A549 (cell line): Measurements from ENCODE around the gene BARX1.

Experiments used
- CEBPB ChIP-seq, 2 experiments: fragments of >200 bp in 1 of 2; sonication (Bioruptor Twin) in 1 of 2; formaldehyde crosslinking in 1 of 2; IDR thresholded peaks; 2 replicates each; pipeline ENCODE4 v1.6.1; 2012 to 2016
- CTCF ChIP-seq: fragments of >200 bp; sonication (Bioruptor Twin); formaldehyde crosslinking; IDR thresholded peaks from 3 replicates; pipeline ENCODE4 v1.5.1; 2016
- EHF ChIP-seq: fragments of 250-450 bp; sonication (Bioruptor Pico); IDR thresholded peaks from 2 replicates; pipeline ENCODE4 v1.5.0; 2020; ENCODE audit warnings: mild to moderate bottlenecking
- EP300 ChIP-seq, 2 experiments: fragments of >200 bp; sonication (Bioruptor Twin); formaldehyde crosslinking; IDR thresholded peaks; 2 replicates in 1 of 2; 3 replicates in 1 of 2; pipeline ENCODE4 v1.6.1; 2016 to 2017
- JUN ChIP-seq, 2 experiments: fragments of >200 bp; sonication (Bioruptor Twin); formaldehyde crosslinking; IDR thresholded peaks; 2 replicates in 1 of 2; 3 replicates in 1 of 2; pipeline ENCODE4 v1.6.1; 2016 to 2017
- JUNB ChIP-seq: fragments of >200 bp; sonication (Bioruptor Twin); formaldehyde crosslinking; IDR thresholded peaks from 2 replicates; pipeline ENCODE4 v1.6.1; 2016
- KDM1A ChIP-seq: fragments of 200-600 bp; sonication (generic); IDR thresholded peaks from 2 replicates; pipeline ENCODE4 v1.6.1; 2016; ENCODE audit warnings: low read depth, mild to moderate bottlenecking
- POLR2A ChIP-seq: IDR thresholded peaks from 2 replicates; pipeline ENCODE4 v1.6.1; 2012; ENCODE audit warnings: mild to moderate bottlenecking, low read length
- POLR2AphosphoS2 ChIP-seq: conservative IDR thresholded peaks from 2 replicates; pipeline ENCODE4 v1.6.1; 2012; ENCODE audit warnings: low read length, improper control_type of control experiment, inconsistent platforms
- ZFP36 ChIP-seq: fragments of 450-650 bp; IDR thresholded peaks from 2 replicates; pipeline ENCODE4 v1.6.1; 2014; ENCODE audit warnings: borderline replicate concordance; ENCODE audit not compliant: partially characterized antibody
- TF ChIP-seq, protein P1 (sequence below): fragments of 150-350 bp; IDR thresholded peaks from 2 replicates; pipeline ENCODE4 v1.6.1; 2014; ENCODE audit warnings: low read depth, mild to moderate bottlenecking, low read length
- TF ChIP-seq, protein P2 (sequence below): fragments of 200-600 bp; sonication (generic); IDR thresholded peaks from 2 replicates; pipeline ENCODE4 v1.6.1; 2016; ENCODE audit warnings: antibody characterized with exemption, mild to moderate bottlenecking, moderate library complexity

DNA sequence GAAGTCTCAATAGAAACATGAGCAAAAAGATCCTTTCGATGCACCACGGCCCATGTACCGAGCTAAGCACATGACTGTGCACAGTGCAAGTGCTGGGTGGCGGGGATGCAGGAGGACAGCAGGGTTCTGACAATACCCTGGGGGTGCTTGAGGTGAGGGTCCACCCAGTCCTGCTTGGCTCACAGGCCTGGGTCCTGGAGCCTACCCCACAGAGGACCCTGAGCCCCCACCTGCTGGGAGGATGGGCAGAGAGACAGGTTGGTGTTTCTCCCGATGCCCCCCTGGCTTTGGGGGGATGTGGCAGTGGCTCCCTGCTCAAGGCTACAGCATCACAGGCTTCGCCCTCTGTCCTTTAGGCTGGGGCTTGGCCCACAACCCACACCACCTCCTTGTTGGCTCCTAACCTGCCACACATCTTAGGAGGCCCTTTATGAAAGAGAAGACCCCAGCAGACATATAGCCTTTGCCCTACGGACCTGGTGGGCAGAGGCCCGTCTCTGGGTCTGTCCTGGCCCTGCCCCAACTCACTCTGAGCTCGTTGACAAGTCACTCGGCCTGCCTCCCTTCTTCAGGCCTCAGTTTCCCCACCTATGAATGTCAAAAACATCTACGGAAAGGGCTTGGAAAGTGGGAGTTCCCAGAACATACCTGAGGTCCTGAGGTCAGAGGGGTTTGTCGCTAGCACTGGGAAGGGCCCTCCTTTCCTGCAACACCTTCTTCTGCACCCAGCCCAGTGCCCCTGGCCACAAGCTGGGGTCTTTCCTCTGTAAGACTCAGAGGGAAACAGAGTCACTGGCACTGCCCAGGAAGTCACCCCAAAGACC is 50.3 kb downstream of the BARX1 start:
- TF ChIP-seq, protein P1, sequence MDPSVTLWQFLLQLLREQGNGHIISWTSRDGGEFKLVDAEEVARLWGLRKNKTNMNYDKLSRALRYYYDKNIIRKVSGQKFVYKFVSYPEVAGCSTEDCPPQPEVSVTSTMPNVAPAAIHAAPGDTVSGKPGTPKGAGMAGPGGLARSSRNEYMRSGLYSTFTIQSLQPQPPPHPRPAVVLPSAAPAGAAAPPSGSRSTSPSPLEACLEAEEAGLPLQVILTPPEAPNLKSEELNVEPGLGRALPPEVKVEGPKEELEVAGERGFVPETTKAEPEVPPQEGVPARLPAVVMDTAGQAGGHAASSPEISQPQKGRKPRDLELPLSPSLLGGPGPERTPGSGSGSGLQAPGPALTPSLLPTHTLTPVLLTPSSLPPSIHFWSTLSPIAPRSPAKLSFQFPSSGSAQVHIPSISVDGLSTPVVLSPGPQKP = no peak
- TF ChIP-seq JUN (IDR thresholded peaks at IDR 0.05) (no peak), POLR2AphosphoS2 (no peak), KDM1A (no peak), CTCF (no peak), POLR2A (no peak), EHF (CRISPR knock-in tag) (no peak), CEBPB (IDR thresholded peaks at IDR 0.05) (no peak), JUNB (no peak), EP300 (IDR thresholded peaks at IDR 0.05) (no peak), ZFP36 (no peak)
- TF ChIP-seq, protein P2, sequence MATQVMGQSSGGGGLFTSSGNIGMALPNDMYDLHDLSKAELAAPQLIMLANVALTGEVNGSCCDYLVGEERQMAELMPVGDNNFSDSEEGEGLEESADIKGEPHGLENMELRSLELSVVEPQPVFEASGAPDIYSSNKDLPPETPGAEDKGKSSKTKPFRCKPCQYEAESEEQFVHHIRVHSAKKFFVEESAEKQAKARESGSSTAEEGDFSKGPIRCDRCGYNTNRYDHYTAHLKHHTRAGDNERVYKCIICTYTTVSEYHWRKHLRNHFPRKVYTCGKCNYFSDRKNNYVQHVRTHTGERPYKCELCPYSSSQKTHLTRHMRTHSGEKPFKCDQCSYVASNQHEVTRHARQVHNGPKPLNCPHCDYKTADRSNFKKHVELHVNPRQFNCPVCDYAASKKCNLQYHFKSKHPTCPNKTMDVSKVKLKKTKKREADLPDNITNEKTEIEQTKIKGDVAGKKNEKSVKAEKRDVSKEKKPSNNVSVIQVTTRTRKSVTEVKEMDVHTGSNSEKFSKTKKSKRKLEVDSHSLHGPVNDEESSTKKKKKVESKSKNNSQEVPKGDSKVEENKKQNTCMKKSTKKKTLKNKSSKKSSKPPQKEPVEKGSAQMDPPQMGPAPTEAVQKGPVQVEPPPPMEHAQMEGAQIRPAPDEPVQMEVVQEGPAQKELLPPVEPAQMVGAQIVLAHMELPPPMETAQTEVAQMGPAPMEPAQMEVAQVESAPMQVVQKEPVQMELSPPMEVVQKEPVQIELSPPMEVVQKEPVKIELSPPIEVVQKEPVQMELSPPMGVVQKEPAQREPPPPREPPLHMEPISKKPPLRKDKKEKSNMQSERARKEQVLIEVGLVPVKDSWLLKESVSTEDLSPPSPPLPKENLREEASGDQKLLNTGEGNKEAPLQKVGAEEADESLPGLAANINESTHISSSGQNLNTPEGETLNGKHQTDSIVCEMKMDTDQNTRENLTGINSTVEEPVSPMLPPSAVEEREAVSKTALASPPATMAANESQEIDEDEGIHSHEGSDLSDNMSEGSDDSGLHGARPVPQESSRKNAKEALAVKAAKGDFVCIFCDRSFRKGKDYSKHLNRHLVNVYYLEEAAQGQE = no peak
